ENCODE results near the gene TBCB. TPM values are rescaled to one million over a fixed set of nuclear protein-coding genes. Genes with fewer than 3 reads are reported as not detected.
A peak's percentile ranks its signal among the peaks of the same experiment; 100 is the strongest.
"Not testable (repeated sequence)": the region's sequence is repeated elsewhere in the genome, so short reads cannot be mapped to it uniquely, and the experiment has no call there.

TBCB gene
- polyA plus RNA-seq, 1 donor = 95.3 TPM

GRCh38 chr19:36134867-36135266 lies 19.6 kb downstream of the TBCB start:
- not testable (repeated sequence) for H3K4me1 ChIP-seq (ENCODE audit: control insufficient read depth, insufficient read depth, low read length); H3K9me3 ChIP-seq (ENCODE audit: control insufficient read depth, low read depth, low read length); DNase-seq

DNA sequence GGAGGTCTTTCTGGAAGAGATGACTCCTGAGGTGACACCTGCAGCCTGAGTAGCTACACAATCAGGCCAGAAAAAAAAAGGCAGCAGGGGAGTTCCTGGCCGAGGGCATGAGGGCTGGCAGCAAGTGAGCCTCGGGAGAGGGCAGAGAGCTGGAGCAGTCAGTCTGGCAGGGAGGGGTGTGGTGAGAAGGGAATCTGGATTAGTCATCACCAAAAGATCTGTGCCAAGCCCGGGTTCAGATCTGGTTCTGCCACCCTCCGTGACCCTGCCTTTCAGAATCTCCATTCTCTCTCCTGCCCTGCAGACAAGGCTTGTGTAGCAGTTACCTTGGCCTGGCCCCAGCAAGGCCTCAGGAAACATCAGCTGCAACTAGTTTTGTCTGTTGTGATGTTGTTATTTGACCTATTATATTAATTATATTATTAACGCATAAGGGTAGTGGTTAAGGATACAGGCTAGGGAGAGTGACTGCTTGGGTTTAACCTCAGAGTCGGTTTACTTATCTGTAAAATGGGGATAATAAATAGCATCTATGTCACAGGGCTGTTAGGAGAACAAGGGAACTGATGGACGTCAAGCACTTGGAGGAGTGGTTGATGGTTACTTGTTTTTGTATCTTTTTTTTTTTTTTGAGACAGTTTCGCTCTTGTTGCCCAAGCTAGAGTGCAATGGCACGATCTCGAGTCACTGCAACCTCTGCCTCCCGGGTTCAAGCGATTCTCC lies 21.9 kb downstream of the TBCB start:
- peaks cover 5% of the 10 kb centered on the region for H3K36me3 ChIP-seq (ENCODE audit: control insufficient read depth, insufficient read depth, low read length)
- H3K27me3 ChIP-seq (ENCODE audit: control insufficient read depth, insufficient read depth, low read length) = no peaks in the 10 kb centered on the region
- no peaks in the 10 kb centered on the region for H3K9me3 ChIP-seq (ENCODE audit: control insufficient read depth, low read depth, low read length)
- H3K4me3 ChIP-seq (ENCODE audit: low read length) = no peak overlapping the region
- peak overlapping the region; percentile 14 for H3K27ac ChIP-seq (ENCODE audit: low read length)
- peaks cover 14% of the 10 kb centered on the region for H3K4me1 ChIP-seq (ENCODE audit: control insufficient read depth, insufficient read depth, low read length)
- WGBS (ENCODE audit: insufficient coverage, low lambda C conversion rate) = 100% methylated on average over 2 of the region's 12 CpGs
- peak in 1 of 2 donors; percentile 44 for DNase-seq

More at GRCh38 chr19:36134867-36135266, 19.6 kb downstream of the TBCB start:
- not testable (repeated sequence) for H3K36me3 ChIP-seq (ENCODE audit: control insufficient read depth, insufficient read depth, low read length); H3K27me3 ChIP-seq (ENCODE audit: control insufficient read depth, insufficient read depth, low read length); H3K4me3 ChIP-seq (ENCODE audit: low read length); H3K27ac ChIP-seq (ENCODE audit: low read length)
- no CpG with 5 or more reads among the region's 4 CpGs for WGBS (ENCODE audit: insufficient coverage, low lambda C conversion rate)

- Histone ChIP-seq H3K27ac (ENCODE audit: low read length) (peak overlapping the region; percentile 98), H3K9me3 (ENCODE audit: control insufficient read depth, low read depth, low read length) (no peaks in the 10 kb centered on the region), H3K36me3 (ENCODE audit: control insufficient read depth, insufficient read depth, low read length) (peaks cover 17% of the 10 kb centered on the region), H3K4me1 (ENCODE audit: control insufficient read depth, insufficient read depth, low read length) (peaks cover 14% of the 10 kb centered on the region), H3K27me3 (ENCODE audit: control insufficient read depth, insufficient read depth, low read length) (no peaks in the 10 kb centered on the region), H3K4me3 (ENCODE audit: low read length) (peak overlapping the region; percentile 98)
- DNase-seq = no peak
- WGBS (ENCODE audit: insufficient coverage, low lambda C conversion rate) = 71% methylated on average over 2 of the region's 7 CpGs
These were observed 23.8 kb downstream of the TBCB start for GRCh38 chr19:36139120-36139472.

- H3K27me3 ChIP-seq (ENCODE audit: control insufficient read depth, insufficient read depth, low read length) = no peaks in the 10 kb centered on the region
- peaks cover 14% of the 10 kb centered on the region for H3K4me1 ChIP-seq (ENCODE audit: control insufficient read depth, insufficient read depth, low read length)
- no peaks in the 10 kb centered on the region for H3K9me3 ChIP-seq (ENCODE audit: control insufficient read depth, low read depth, low read length)
- peaks cover 23% of the 10 kb centered on the region for H3K36me3 ChIP-seq (ENCODE audit: control insufficient read depth, insufficient read depth, low read length)
- peak within 1 kb of the TSS; percentile 98 for H3K27ac ChIP-seq (ENCODE audit: low read length)
- WGBS (ENCODE audit: insufficient coverage, low lambda C conversion rate) = no CpG with 5 or more reads among the region's 75 CpGs
- H3K4me3 ChIP-seq (ENCODE audit: low read length) = peak within 1 kb of the TSS; percentile 98
- peak; percentile 98 to 99 for DNase-seq
These were observed 24.4 kb downstream of the TBCB start, which contains the start of gene CAPNS1 for GRCh38 chr19:36139473-36140303. Gene CAPNS1 (plus strand): TSS chr19:36140066. CDS start chr19:36141012, 946 bp downstream.

DNA sequence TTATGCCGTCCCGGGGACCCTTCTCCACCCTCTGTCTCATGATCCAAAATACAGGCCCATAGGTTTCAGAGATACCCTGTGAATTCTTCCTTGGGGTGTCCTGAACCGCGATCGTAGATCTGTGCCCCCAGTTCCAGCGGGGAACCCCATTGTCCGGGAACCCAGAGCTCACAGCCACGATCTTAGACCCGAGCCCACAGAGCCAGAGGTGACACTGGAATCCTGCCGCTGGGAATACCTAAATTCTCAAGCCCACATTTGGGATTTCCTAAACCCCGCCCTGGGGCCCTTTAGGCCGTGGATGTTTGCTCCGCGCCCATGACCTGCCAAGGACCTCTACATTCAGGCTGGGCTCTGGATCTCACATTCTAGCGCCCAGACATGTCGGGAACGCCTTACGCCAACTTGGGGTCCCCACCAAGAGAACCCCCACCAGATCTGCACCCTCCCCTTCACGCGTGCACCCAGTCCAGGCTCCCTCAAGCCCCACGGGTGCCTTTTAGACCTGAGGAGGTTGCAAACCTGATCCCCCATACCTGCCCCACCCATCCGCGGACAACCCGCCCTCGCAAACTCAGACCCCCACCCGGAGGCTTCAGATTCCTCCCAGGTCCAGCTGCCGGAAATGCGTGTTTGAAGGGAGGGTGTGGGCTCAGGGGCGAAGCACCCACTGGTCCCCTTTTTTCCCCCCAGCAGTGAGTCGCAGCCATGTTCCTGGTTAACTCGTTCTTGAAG lies 25.2 kb downstream of the TBCB start:
- no peaks in the 10 kb centered on the region for H3K27me3 ChIP-seq (ENCODE audit: control insufficient read depth, insufficient read depth, low read length)
- H3K27ac ChIP-seq (ENCODE audit: low read length) = peak overlapping the region; percentile 98
- H3K9me3 ChIP-seq (ENCODE audit: control insufficient read depth, low read depth, low read length) = no peaks in the 10 kb centered on the region
- no CpG with 5 or more reads among the region's 31 CpGs for WGBS (ENCODE audit: insufficient coverage, low lambda C conversion rate)
- H3K4me3 ChIP-seq (ENCODE audit: low read length) = peak overlapping the region; percentile 98
- peaks cover 30% of the 10 kb centered on the region for H3K36me3 ChIP-seq (ENCODE audit: control insufficient read depth, insufficient read depth, low read length)
- H3K4me1 ChIP-seq (ENCODE audit: control insufficient read depth, insufficient read depth, low read length) = peaks cover 14% of the 10 kb centered on the region
- peak; percentile 38 to 73 for DNase-seq

DNA sequence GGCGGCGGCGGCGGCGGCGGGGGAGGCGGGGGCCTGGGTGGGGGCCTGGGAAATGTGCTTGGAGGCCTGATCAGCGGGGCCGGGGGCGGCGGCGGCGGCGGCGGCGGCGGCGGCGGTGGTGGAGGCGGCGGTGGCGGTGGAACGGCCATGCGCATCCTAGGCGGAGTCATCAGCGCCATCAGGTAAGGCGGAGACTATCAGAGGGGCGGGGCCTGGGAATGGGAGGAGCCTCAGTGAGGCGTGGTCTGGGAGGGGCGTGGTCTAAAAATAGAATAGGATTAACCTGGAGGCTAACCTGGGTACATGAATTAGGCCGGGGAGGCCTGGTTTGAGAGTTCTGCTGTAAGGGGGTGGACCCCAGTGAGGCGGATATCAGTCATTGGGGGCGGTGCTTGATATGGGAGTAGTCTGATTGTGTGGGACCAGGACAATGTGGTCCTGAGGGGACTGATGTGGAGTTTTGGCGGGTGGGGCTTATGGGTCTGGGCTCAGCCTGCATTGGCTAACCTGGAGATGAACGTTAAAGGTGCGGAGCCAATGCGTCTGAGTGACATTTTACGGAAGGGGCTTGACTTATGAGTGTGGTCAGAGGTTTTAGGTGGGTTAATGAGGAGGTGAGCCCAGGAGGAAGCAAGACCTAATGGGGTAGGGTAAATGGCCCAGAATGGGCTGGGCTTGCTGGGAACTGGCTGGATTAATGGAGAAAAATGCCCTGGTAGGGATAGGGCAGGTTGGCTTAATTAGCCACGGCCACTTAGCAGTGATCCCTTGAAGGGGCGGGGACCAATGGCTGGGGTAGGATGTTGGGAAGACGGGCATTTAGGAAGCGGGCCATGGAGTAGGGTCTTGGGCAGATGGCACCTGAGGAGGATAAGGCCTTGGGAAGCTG lies 26.0 kb downstream of the TBCB start:
- H3K4me1 ChIP-seq (ENCODE audit: control insufficient read depth, insufficient read depth, low read length) = peaks cover 14% of the 10 kb centered on the region
- no CpG with 5 or more reads among the region's 42 CpGs for WGBS (ENCODE audit: insufficient coverage, low lambda C conversion rate)
- no peaks in the 10 kb centered on the region for H3K27me3 ChIP-seq (ENCODE audit: control insufficient read depth, insufficient read depth, low read length)
- peaks cover 38% of the 10 kb centered on the region for H3K36me3 ChIP-seq (ENCODE audit: control insufficient read depth, insufficient read depth, low read length)
- H3K9me3 ChIP-seq (ENCODE audit: control insufficient read depth, low read depth, low read length) = no peaks in the 10 kb centered on the region
- peak overlapping the region; percentile 98 for H3K4me3 ChIP-seq (ENCODE audit: low read length)
- H3K27ac ChIP-seq (ENCODE audit: low read length) = peak overlapping the region; percentile 98
- DNase-seq = peak; percentile 76 to 85

- H3K4me1 ChIP-seq (ENCODE audit: control insufficient read depth, insufficient read depth, low read length) = peaks cover 11% of the 10 kb centered on the region
- no peak for DNase-seq
- H3K36me3 ChIP-seq (ENCODE audit: control insufficient read depth, insufficient read depth, low read length) = peaks cover 45% of the 10 kb centered on the region
- no peaks in the 10 kb centered on the region for H3K9me3 ChIP-seq (ENCODE audit: control insufficient read depth, low read depth, low read length)
- H3K27me3 ChIP-seq (ENCODE audit: control insufficient read depth, insufficient read depth, low read length) = no peaks in the 10 kb centered on the region
- H3K4me3 ChIP-seq (ENCODE audit: low read length) = no peak overlapping the region
- 100% methylated on average over 2 of the region's 14 CpGs for WGBS (ENCODE audit: insufficient coverage, low lambda C conversion rate)
- H3K27ac ChIP-seq (ENCODE audit: low read length) = no peak overlapping the region
These were observed 26.8 kb downstream of the TBCB start for GRCh38 chr19:36142046-36142445.

DNA sequence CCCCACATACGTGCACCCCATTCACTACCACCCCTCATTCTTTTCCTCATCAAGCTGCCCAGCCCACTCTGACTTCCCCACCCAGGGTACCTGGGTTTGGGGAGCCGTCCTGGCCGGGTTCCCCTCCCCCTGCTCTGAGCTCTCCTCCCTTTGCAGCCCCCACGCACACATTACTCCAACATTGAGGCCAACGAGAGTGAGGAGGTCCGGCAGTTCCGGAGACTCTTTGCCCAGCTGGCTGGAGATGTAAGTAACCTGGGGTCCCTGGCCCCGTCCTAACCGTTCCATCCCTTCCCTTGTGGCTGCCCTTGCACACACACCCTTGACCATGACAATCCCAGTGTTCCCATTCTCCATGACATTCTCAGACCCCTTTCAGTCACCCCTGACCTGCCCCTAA lies 27.2 kb downstream of the TBCB start:
- H3K4me1 ChIP-seq (ENCODE audit: control insufficient read depth, insufficient read depth, low read length) = peaks cover 11% of the 10 kb centered on the region
- no peak overlapping the region for H3K4me3 ChIP-seq (ENCODE audit: low read length)
- H3K27me3 ChIP-seq (ENCODE audit: control insufficient read depth, insufficient read depth, low read length) = no peaks in the 10 kb centered on the region
- no peak for DNase-seq
- peaks cover 48% of the 10 kb centered on the region for H3K36me3 ChIP-seq (ENCODE audit: control insufficient read depth, insufficient read depth, low read length)
- H3K27ac ChIP-seq (ENCODE audit: low read length) = no peak overlapping the region
- no peaks in the 10 kb centered on the region for H3K9me3 ChIP-seq (ENCODE audit: control insufficient read depth, low read depth, low read length)
- WGBS (ENCODE audit: insufficient coverage, low lambda C conversion rate) = no CpG with 5 or more reads among the region's 9 CpGs

- peaks cover 66% of the 10 kb centered on the region for H3K36me3 ChIP-seq (ENCODE audit: control insufficient read depth, insufficient read depth, low read length)
- H3K4me3 ChIP-seq (ENCODE audit: low read length) = no peak overlapping the region
- DNase-seq = no peak
- H3K27me3 ChIP-seq (ENCODE audit: control insufficient read depth, insufficient read depth, low read length) = no peaks in the 10 kb centered on the region
- H3K9me3 ChIP-seq (ENCODE audit: control insufficient read depth, low read depth, low read length) = no peaks in the 10 kb centered on the region
- H3K27ac ChIP-seq (ENCODE audit: low read length) = no peak overlapping the region
- H3K4me1 ChIP-seq (ENCODE audit: control insufficient read depth, insufficient read depth, low read length) = peaks cover 9% of the 10 kb centered on the region
- WGBS (ENCODE audit: insufficient coverage, low lambda C conversion rate) = no CpG with 5 or more reads among the region's 6 CpGs
These were observed 29.4 kb downstream of the TBCB start for GRCh38 chr19:36144624-36145023.

Measured in large intestine (tissue), 3 donors.